Activated CD8-positive, alpha-beta memory T cell treated with anti-CD3 and anti-CD28 coated beads, Interleukin-2, amount 50 U/mL, for 24 hours (primary cell): ENCODE data around the gene UNC13C.

Experiments
- DNase-seq: peaks from one replicate; pipeline ENCODE4 v3.0.0-alpha.2; 2020; ENCODE audit errors: extremely low read depth

Gene UNC13C

GRCh38 chr15:54109014-54109413 lies 130.8 kb downstream of the UNC13C start:
- DNase-seq, result no peak

- no peak for DNase-seq
These were observed 140.8 kb downstream of the UNC13C start for GRCh38 chr15:54119051-54119450.

GRCh38 chr15:54120949-54121463 lies 142.8 kb downstream of the UNC13C start:
- DNase-seq, result no peak

- DNase-seq, result no peak
These were observed 149.3 kb downstream of the UNC13C start for GRCh38 chr15:54127574-54127973.

- no peak for DNase-seq
These were observed 153.2 kb downstream of the UNC13C start for GRCh38 chr15:54131410-54131809.

GRCh38 chr15:54149115-54149531 lies 170.9 kb downstream of the UNC13C start:
- no peak for DNase-seq

- no peak for DNase-seq
These were observed 172.0 kb downstream of the UNC13C start for GRCh38 chr15:54150255-54150654.

GRCh38 chr15:54159012-54159411 lies 180.8 kb downstream of the UNC13C start:
- DNase-seq, result no peak

- DNase-seq, result no peak
These were observed 209.1 kb downstream of the UNC13C start for GRCh38 chr15:54187325-54187724.

- DNase-seq, result no peak
These were observed 219.8 kb downstream of the UNC13C start for GRCh38 chr15:54197995-54198394.

GRCh38 chr15:54206586-54207321 lies 228.5 kb downstream of the UNC13C start:
- no peak for DNase-seq

GRCh38 chr15:54208786-54209185 lies 230.5 kb downstream of the UNC13C start:
- DNase-seq, result no peak

- DNase-seq, result no peak
These were observed 234.4 kb downstream of the UNC13C start for GRCh38 chr15:54212635-54213034.

GRCh38 chr15:54226455-54226854 lies 248.2 kb downstream of the UNC13C start:
- no peak for DNase-seq

GRCh38 chr15:54227569-54227968 lies 249.3 kb downstream of the UNC13C start:
- no peak for DNase-seq

- no peak for DNase-seq
These were observed 272.1 kb downstream of the UNC13C start for GRCh38 chr15:54250326-54250725.

- no peak for DNase-seq
These were observed 277.9 kb downstream of the UNC13C start for GRCh38 chr15:54256190-54256589.

GRCh38 chr15:54273928-54274327 lies 295.7 kb downstream of the UNC13C start:
- no peak for DNase-seq

- no peak for DNase-seq
These were observed 299.6 kb downstream of the UNC13C start for GRCh38 chr15:54277834-54278233.

GRCh38 chr15:54280726-54281125 lies 302.5 kb downstream of the UNC13C start:
- no peak for DNase-seq

- DNase-seq, result no peak
These were observed 304.1 kb downstream of the UNC13C start for GRCh38 chr15:54282228-54282836.

- DNase-seq, result no peak
These were observed 309.8 kb downstream of the UNC13C start for GRCh38 chr15:54288049-54288448.

GRCh38 chr15:54289590-54290136 lies 311.4 kb downstream of the UNC13C start:
- no peak for DNase-seq
